8988T (cell line): Measurements from ENCODE around the gene NELL1.

Experiments
- DNase-seq: peaks from one replicate; pipeline ENCODE4 v3.0.0; 2011

NELL1 gene

GRCh38 chr11:20669820-20670684 lies 666 bp downstream of the NELL1 start:
- DNase-seq: peak; percentile 27

- DNase-seq: no peak
Observed at GRCh38 chr11:20670932-20671403, 1.6 kb downstream of the NELL1 start.

GRCh38 chr11:20671856-20672546 lies 2.6 kb downstream of the NELL1 start:
- DNase-seq: peak; percentile 69

- no peak for DNase-seq
Observed at GRCh38 chr11:20672575-20672974, 3.2 kb downstream of the NELL1 start.

- DNase-seq: no peak
Observed at GRCh38 chr11:20676658-20677057, 7.3 kb downstream of the NELL1 start.

- no peak for DNase-seq
Observed at GRCh38 chr11:20688761-20689160, 19.4 kb downstream of the NELL1 start.

GRCh38 chr11:20707876-20708275 lies 38.5 kb downstream of the NELL1 start:
- DNase-seq: no peak

- DNase-seq: no peak
Observed at GRCh38 chr11:20712912-20713311, 43.5 kb downstream of the NELL1 start.

GRCh38 chr11:20715464-20715863 lies 46.1 kb downstream of the NELL1 start:
- no peak for DNase-seq

GRCh38 chr11:20715931-20716330 lies 46.5 kb downstream of the NELL1 start:
- DNase-seq: no peak

GRCh38 chr11:20719821-20720220 lies 50.4 kb downstream of the NELL1 start:
- no peak for DNase-seq

- no peak for DNase-seq
Observed at GRCh38 chr11:20723366-20723765, 54.0 kb downstream of the NELL1 start.

GRCh38 chr11:20729597-20730105 lies 60.3 kb downstream of the NELL1 start:
- DNase-seq: no peak

- no peak for DNase-seq
Observed at GRCh38 chr11:20731676-20732215, 62.4 kb downstream of the NELL1 start.

- no peak for DNase-seq
Observed at GRCh38 chr11:20739107-20739506, 69.7 kb downstream of the NELL1 start.

- DNase-seq: no peak
Observed at GRCh38 chr11:20739577-20739976, 70.2 kb downstream of the NELL1 start.

- DNase-seq: no peak
Observed at GRCh38 chr11:20754933-20755332, 85.5 kb downstream of the NELL1 start.

- DNase-seq: no peak
Observed at GRCh38 chr11:20759541-20759940, 90.2 kb downstream of the NELL1 start.

- DNase-seq: no peak
Observed at GRCh38 chr11:20760811-20761210, 91.4 kb downstream of the NELL1 start.

- no peak for DNase-seq
Observed at GRCh38 chr11:20762116-20762844, 92.9 kb downstream of the NELL1 start.

- no peak for DNase-seq
Observed at GRCh38 chr11:20762980-20763379, 93.6 kb downstream of the NELL1 start.

- no peak for DNase-seq
Observed at GRCh38 chr11:20770414-20770946, 101.1 kb downstream of the NELL1 start.

- DNase-seq: no peak
Observed at GRCh38 chr11:20771026-20771425, 101.6 kb downstream of the NELL1 start.
